SU-DHL-6 (cell line): ENCODE measurements around the gene HTR3B.
"Not testable (repeated sequence)": the region's sequence is repeated elsewhere in the genome, so short reads cannot be mapped to it uniquely, and the experiment has no call there.

Experiments
- H2AFZ ChIP-seq: fragments of 200-600 bp; sonication (generic); 2 replicates; pipeline ENCODE4 v1.6.1; 2014; ENCODE audit warnings: low read depth, mild to moderate bottlenecking, moderate library complexity, mixed read lengths, antibody characterized with exemption, low read length; ENCODE audit not compliant: severe bottlenecking
- H3F3A ChIP-seq: fragments of 200-600 bp; shearing (Covaris generic); 2 replicates; pipeline ENCODE4 v1.6.0; 2016; ENCODE audit warnings: antibody characterized with exemption, mild to moderate bottlenecking; ENCODE audit not compliant: insufficient read depth
- H3K27ac ChIP-seq: fragments of 200-600 bp; sonication (generic); 2 replicates; pipeline ENCODE4 v1.5.1; 2016; ENCODE audit warnings: low read depth, mild to moderate bottlenecking, low read length, moderate library complexity, mixed read lengths
- H3K27me3 ChIP-seq: fragments of 200-600 bp; sonication (generic), shearing (Covaris generic); 2 replicates; pipeline ENCODE4 v1.6.0; 2014; ENCODE audit warnings: mild to moderate bottlenecking, low read length
- H3K36me3 ChIP-seq: fragments of 200-600 bp; sonication (generic); 2 replicates; pipeline ENCODE4 v1.6.1; 2014; ENCODE audit warnings: mild to moderate bottlenecking, low read length, mixed read lengths
- H3K4me2 ChIP-seq: fragments of 300-600, 200-600 bp; shearing (Covaris generic), sonication (generic); 2 replicates; pipeline ENCODE4 v1.6.0; 2014; ENCODE audit warnings: low read length, low read depth, mild to moderate bottlenecking; ENCODE audit not compliant: poor library complexity, severe bottlenecking
- H3K4me3 ChIP-seq: fragments of 200-600 bp; sonication (generic); 2 replicates; pipeline ENCODE4 v1.5.1; 2014; ENCODE audit warnings: antibody characterized with exemption, low read length, mild to moderate bottlenecking, mixed read lengths; ENCODE audit not compliant: insufficient read depth, poor library complexity, severe bottlenecking
- H3K79me2 ChIP-seq: fragments of 200-600 bp; sonication (generic); 2 replicates; pipeline ENCODE4 v1.6.1; 2014; ENCODE audit warnings: mild to moderate bottlenecking, low read length, moderate library complexity; ENCODE audit not compliant: insufficient read depth
- H3K9ac ChIP-seq: fragments of 200-600 bp; sonication (generic); 2 replicates; pipeline ENCODE4 v1.7.0; 2014; ENCODE audit warnings: mild to moderate bottlenecking, low read length
- H3K9me2 ChIP-seq: fragments of 200-600 bp; sonication (generic); replicated peaks from 2 replicates; pipeline ENCODE4 v1.6.1; 2014; ENCODE audit warnings: low read length; ENCODE audit not compliant: insufficient read depth
- H3K9me3 ChIP-seq: fragments of 200-600 bp; sonication (generic); 2 replicates; pipeline ENCODE4 v1.6.1; 2014; ENCODE audit warnings: low read length, mixed read lengths; ENCODE audit not compliant: insufficient read depth
- H4K20me1 ChIP-seq: fragments of 200-600 bp; sonication (generic); 2 replicates; pipeline ENCODE4 v1.6.1; 2014; ENCODE audit warnings: low read depth, mild to moderate bottlenecking, antibody characterized with exemption, low read length, moderate library complexity, mixed read lengths
- EZH2phosphoT487 ChIP-seq: fragments of 200-600 bp; sonication (generic), shearing (Covaris generic); conservative IDR thresholded peaks from 2 replicates; pipeline ENCODE4 v1.6.1; 2018; ENCODE audit warnings: mild to moderate bottlenecking, antibody characterized with exemption, low read length, moderate library complexity, mixed read lengths
- TF ChIP-seq, protein P1 (sequence below): fragments of 200-600 bp; sonication (generic); IDR thresholded peaks from one replicate; pipeline ENCODE4 v1.5.1; 2017; ENCODE audit warnings: antibody characterized with exemption, mild to moderate bottlenecking, low read length, moderate library complexity; ENCODE audit not compliant: insufficient read depth, poor library complexity, severe bottlenecking

The HTR3B gene

DNA sequence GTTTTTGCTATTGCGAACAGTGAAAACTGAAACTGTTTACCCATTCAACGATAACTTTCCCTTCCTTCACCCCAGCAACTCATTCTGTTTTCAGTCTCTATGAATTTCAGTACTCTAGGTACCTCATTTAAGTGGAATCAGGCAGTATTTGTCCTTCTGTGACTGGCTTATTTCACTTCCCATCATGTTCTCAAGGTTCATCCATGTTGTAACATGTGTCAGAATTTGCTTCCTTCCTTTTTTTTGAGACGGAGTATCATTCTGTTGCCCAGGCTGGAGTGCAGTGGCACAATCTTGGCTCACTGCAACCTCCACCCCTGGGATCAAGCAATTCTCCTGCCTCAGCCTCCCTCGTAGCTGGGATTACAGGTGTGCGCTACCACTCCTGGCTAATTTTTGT lies 23.7 kb downstream of the HTR3B start:
- no peak overlapping the region for H3K9ac ChIP-seq
- no peaks in the 10 kb centered on the region for H3F3A ChIP-seq
- no peaks in the 10 kb centered on the region for H3K9me2 ChIP-seq
- no peak overlapping the region for H3K27ac ChIP-seq
- no peak overlapping the region for H3K4me2 ChIP-seq
- no peaks in the 10 kb centered on the region for H3K27me3 ChIP-seq
- H3K9me3 ChIP-seq = no peaks in the 10 kb centered on the region
- TF ChIP-seq, protein P1, sequence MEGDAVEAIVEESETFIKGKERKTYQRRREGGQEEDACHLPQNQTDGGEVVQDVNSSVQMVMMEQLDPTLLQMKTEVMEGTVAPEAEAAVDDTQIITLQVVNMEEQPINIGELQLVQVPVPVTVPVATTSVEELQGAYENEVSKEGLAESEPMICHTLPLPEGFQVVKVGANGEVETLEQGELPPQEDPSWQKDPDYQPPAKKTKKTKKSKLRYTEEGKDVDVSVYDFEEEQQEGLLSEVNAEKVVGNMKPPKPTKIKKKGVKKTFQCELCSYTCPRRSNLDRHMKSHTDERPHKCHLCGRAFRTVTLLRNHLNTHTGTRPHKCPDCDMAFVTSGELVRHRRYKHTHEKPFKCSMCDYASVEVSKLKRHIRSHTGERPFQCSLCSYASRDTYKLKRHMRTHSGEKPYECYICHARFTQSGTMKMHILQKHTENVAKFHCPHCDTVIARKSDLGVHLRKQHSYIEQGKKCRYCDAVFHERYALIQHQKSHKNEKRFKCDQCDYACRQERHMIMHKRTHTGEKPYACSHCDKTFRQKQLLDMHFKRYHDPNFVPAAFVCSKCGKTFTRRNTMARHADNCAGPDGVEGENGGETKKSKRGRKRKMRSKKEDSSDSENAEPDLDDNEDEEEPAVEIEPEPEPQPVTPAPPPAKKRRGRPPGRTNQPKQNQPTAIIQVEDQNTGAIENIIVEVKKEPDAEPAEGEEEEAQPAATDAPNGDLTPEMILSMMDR = no peak
- no peak for TF ChIP-seq EZH2phosphoT487
- no peaks in the 10 kb centered on the region for H3K36me3 ChIP-seq
- no peaks in the 10 kb centered on the region for H4K20me1 ChIP-seq
- no peak overlapping the region for H2AFZ ChIP-seq
- no peaks in the 10 kb centered on the region for H3K79me2 ChIP-seq
- no peak overlapping the region for H3K4me3 ChIP-seq

DNA sequence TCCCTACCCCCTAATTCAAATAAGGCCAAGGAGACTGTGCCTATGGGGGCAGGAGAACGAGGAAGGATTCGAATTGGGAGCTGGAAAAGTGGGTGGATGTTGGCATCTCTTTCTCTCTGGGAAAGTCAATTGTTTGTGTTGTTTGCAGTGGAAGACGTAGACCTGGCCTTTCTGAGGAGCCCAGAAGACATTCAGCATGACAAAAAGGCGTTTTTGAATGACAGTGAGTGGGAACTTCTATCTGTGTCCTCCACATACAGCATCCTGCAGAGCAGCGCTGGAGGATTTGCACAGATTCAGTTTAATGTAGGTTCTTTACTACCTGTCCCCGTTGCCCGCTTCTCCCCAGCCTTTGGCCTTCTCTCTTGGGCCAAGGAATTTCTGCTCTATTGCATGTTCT lies 28.2 kb downstream of the HTR3B start:
- no peak overlapping the region for H3K4me2 ChIP-seq
- no peaks in the 10 kb centered on the region for H3F3A ChIP-seq
- no peaks in the 10 kb centered on the region for H3K79me2 ChIP-seq
- no peak overlapping the region for H3K27ac ChIP-seq
- no peaks in the 10 kb centered on the region for H3K9me3 ChIP-seq
- H3K9me2 ChIP-seq = no peaks in the 10 kb centered on the region
- no peaks in the 10 kb centered on the region for H3K36me3 ChIP-seq
- no peak overlapping the region for H3K4me3 ChIP-seq
- H3K9ac ChIP-seq = no peak overlapping the region
- no peaks in the 10 kb centered on the region for H3K27me3 ChIP-seq
- H2AFZ ChIP-seq = no peak overlapping the region
- no peaks in the 10 kb centered on the region for H4K20me1 ChIP-seq
- TF ChIP-seq, protein P1 = no peak
- no peak for TF ChIP-seq EZH2phosphoT487

DNA sequence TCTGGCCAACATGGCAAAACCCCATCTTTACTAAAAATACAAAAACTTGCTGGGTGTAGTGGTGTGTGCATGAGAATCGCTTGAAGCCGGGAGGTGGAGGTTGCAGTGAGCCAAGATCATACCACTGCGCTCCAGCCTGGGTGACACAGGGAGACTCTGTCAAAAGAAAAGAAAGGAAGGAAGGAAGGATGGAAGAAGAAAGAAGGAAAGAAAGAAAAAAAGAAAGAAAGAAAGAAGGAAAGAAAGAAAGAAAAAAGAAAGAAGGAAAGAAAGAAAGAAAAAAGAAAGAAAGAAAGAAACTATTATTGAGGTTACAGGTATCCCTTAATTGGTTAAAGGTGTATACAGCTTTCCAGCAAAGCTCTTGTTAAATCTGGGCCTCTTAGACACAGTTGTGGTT lies 29.6 kb downstream of the HTR3B start:
- not testable (repeated sequence) for H3F3A ChIP-seq, H3K9me2 ChIP-seq, H3K4me2 ChIP-seq, H3K27me3 ChIP-seq, H3K79me2 ChIP-seq, H3K36me3 ChIP-seq, H3K4me3 ChIP-seq, H3K9me3 ChIP-seq, H2AFZ ChIP-seq, H4K20me1 ChIP-seq, H3K27ac ChIP-seq, H3K9ac ChIP-seq

DNA sequence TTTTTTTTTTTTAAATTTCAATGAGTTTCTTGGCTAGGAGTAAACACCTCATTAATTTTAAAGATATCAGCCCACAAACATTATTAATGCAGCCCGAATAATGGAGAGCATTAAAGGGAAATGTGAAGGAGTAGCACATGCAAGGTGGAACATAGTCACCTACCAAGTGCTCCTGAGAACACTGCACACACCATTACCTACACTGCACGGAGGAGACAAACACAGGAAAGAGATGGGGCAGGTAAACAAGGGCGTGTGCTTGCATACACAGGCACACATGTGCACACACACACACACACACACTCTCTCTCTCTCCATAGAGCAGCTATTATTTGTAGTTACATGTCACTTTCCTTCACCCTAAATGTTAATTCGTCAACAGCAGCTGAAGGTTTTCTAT lies 30.2 kb downstream of the HTR3B start:
- H2AFZ ChIP-seq = no peak overlapping the region
- H3K9ac ChIP-seq = no peak overlapping the region
- H3F3A ChIP-seq = no peaks in the 10 kb centered on the region
- no peaks in the 10 kb centered on the region for H4K20me1 ChIP-seq
- no peaks in the 10 kb centered on the region for H3K27me3 ChIP-seq
- no peaks in the 10 kb centered on the region for H3K9me3 ChIP-seq
- H3K27ac ChIP-seq = no peak overlapping the region
- H3K4me3 ChIP-seq = no peak overlapping the region
- H3K79me2 ChIP-seq = no peaks in the 10 kb centered on the region
- H3K9me2 ChIP-seq = no peaks in the 10 kb centered on the region
- no peak overlapping the region for H3K4me2 ChIP-seq
- TF ChIP-seq, protein P1 = no peak
- TF ChIP-seq EZH2phosphoT487 = no peak
- H3K36me3 ChIP-seq = no peaks in the 10 kb centered on the region
